Inflammatory macrophage treated with lipopolysaccharide for 4 hours (primary cell): ENCODE results near the gene ANTXR1.

Experiments used
- DNase-seq: peaks from one replicate; pipeline ENCODE4 v3.0.0-alpha.2; 2020

The ANTXR1 gene

DNA sequence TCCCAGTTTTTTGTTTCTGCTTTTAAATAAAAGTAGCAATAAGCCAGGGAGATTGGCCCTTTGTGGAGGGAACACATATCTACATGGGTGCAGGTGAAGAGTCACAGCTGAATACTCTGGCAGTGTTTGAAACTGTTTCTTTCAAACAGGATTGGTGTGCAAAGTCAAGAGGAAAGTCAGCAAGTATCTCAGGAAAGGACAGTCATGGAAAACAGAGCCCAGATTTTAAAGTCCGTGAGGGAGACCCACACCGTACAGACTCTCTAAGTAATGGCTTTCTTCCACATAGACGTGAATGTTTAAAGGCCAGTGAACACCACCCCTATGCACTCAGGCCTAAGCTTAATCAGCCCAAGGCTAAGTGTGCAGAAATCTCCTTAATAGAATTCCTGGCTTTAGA is 278.7 kb downstream of the ANTXR1 start:
- DNase-seq = no peak

- no peak for DNase-seq
Measured at GRCh38 chr2:69292256-69292655, 279.3 kb downstream of the ANTXR1 start.

DNA sequence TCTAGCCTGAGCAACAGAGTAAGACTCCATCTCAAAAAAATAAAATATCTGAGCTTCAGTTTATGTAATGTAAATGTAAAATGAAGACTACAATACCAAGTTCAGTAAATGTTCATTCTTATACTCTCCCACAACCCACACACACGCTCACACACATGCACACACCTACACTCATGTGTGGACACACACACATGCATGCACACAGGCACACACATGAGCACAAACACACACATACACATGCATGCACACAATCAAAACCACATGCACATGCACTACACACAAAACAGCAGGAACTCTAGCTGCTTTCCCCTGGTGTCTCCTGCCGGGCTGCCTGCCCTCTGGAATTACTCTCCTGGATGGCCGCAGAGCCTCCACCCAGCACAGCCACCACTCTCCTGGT is 283.4 kb downstream of the ANTXR1 start:
- no peak for DNase-seq

DNA sequence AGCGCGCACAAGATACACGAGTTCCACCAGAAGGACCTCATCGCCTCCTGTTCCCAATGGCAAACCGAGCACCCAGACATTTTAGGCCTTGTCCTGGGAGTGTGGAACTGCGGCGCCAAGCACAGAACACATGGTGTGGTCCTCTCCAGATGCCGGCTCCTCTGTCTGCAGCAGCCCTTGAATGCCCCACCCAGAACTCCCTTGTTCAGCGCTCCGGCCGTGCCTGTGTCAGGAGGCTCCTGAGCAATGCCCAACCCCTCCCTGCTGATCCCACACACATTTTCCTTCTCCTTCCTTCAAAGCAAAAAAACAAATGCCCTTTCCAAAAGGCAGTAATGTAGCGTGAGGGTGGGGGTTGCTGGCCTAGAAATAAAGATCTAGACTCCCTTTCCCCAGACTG is 284.2 kb downstream of the ANTXR1 start:
- DNase-seq = no peak

DNA sequence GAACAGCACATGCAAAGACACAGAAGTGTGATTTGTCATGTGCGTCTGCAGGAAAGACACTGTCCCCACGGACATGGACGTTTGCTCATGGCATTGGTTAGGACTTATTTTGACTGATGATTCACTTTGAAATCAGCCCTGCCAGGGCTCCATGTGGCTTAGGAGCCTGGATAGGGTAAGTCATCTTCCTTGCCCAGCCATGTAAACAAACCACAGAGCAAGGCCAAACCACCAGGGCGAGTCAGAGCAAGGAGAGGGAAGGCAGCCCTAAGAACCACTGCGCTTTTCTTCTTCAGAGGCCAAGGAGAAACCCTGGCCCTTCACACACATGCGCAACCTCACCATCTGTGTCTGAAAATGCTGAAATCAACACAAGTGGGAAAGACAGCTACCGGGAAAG is 285.3 kb downstream of the ANTXR1 start:
- peak; percentile 10 for DNase-seq

DNA sequence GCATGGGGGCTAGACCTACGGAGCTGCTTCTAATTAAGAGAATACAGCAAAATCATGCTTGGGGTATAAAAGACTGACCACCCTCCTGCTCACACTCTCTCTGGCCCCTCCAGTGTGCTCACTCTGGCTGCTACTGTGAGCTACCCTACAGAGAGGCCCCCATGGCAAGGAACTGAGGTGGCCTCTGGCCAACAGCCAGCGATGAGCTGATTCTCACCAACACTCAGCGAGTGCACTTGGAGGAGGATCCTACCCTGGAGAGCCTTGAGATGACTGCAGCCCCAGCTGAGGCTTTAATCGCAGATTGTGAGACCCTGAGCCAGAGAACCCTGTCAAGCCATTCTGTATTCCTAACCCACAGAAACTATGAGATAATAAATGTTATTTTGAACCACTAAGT is 285.9 kb downstream of the ANTXR1 start:
- no peak for DNase-seq
